Neural cell (in vitro differentiated cells): ENCODE results near the gene RNF212. TPM values are rescaled to one million over a fixed set of nuclear protein-coding genes. Genes with fewer than 3 reads are reported as not detected.

ENCODE experiments used
- H2AFZ ChIP-seq: fragments of 200-600, 300-800 bp; sonication (generic), shearing (Covaris generic); 2 replicates; pipeline ENCODE4 v1.6.0; 2014; ENCODE audit warnings: low read depth, mild to moderate bottlenecking, antibody characterized with exemption, low read length, moderate library complexity
- H3F3A ChIP-seq: fragments of 200-600 bp; shearing (Covaris generic); 2 replicates; pipeline ENCODE4 v1.6.1; 2016; ENCODE audit warnings: mild to moderate bottlenecking, moderate library complexity, mixed read lengths, antibody characterized with exemption, low read length; ENCODE audit not compliant: insufficient read depth, poor library complexity, severe bottlenecking
- H3K27ac ChIP-seq: fragments of 200-600, 300-800 bp; sonication (generic), shearing (Covaris generic); 2 replicates; pipeline ENCODE4 v1.5.1; 2014; ENCODE audit warnings: mild to moderate bottlenecking, low read length, moderate library complexity
- H3K27me3 ChIP-seq: fragments of 300-800, 200-600 bp; sonication (generic), shearing (Covaris generic); 2 replicates; pipeline ENCODE4 v1.6.0; 2014; ENCODE audit warnings: mild to moderate bottlenecking, low read depth, low read length, moderate library complexity; ENCODE audit not compliant: insufficient read depth
- H3K36me3 ChIP-seq: fragments of 300-800, 200-600 bp; sonication (generic), shearing (Covaris generic); 2 replicates; pipeline ENCODE4 v1.5.1; 2014; ENCODE audit warnings: mild to moderate bottlenecking, antibody characterized with exemption, low read length, moderate library complexity; ENCODE audit not compliant: insufficient read depth
- H3K4me2 ChIP-seq: fragments of 300-800, 200-600 bp; sonication (generic), shearing (Covaris generic); 2 replicates; pipeline ENCODE4 v1.6.0; 2014; ENCODE audit warnings: mild to moderate bottlenecking, low read length
- H3K4me3 ChIP-seq: fragments of 300-800, 200-600 bp; sonication (generic), shearing (Covaris generic); 2 replicates; pipeline ENCODE4 v1.5.1; 2014; ENCODE audit warnings: mild to moderate bottlenecking, low read length, moderate library complexity
- H3K79me2 ChIP-seq: fragments of 200-600 bp; shearing (Covaris generic); replicated peaks from 2 replicates; pipeline ENCODE4 v1.6.0; 2014; ENCODE audit warnings: mild to moderate bottlenecking, low read length, moderate library complexity; ENCODE audit not compliant: insufficient read depth
- H3K9ac ChIP-seq: fragments of 300-800, 200-600 bp; sonication (generic), shearing (Covaris generic); 2 replicates; pipeline ENCODE4 v1.6.1; 2016; ENCODE audit warnings: mild to moderate bottlenecking, low read length, mixed read lengths
- H3K9me2 ChIP-seq: fragments of 200-600 bp; shearing (Covaris generic); 2 replicates; pipeline ENCODE4 v1.6.1; 2016; ENCODE audit warnings: mild to moderate bottlenecking, low read length, mixed read lengths; ENCODE audit not compliant: insufficient read depth
- H3K9me3 ChIP-seq: fragments of 200-600, 300-800 bp; sonication (generic), shearing (Covaris generic); 2 replicates; pipeline ENCODE4 v1.6.1; 2016; ENCODE audit warnings: mild to moderate bottlenecking, mixed run types, low read length, moderate library complexity, mixed read lengths
- H4K20me1 ChIP-seq: fragments of 200-600 bp; shearing (Covaris generic); 2 replicates; pipeline ENCODE4 v1.6.1; 2016; ENCODE audit warnings: mild to moderate bottlenecking, mixed run types; ENCODE audit not compliant: insufficient read depth
- CTCF ChIP-seq: fragments of 450-650 bp; IDR thresholded peaks from 2 replicates; pipeline ENCODE4 v1.5.1; 2014; ENCODE audit warnings: antibody characterized with exemption, mild to moderate bottlenecking, moderate library complexity; ENCODE audit not compliant: poor library complexity, severe bottlenecking
- EP300 ChIP-seq: fragments of 450-650 bp; conservative IDR thresholded peaks from 2 replicates; pipeline ENCODE4 v1.6.1; 2014; ENCODE audit warnings: antibody characterized with exemption, mild to moderate bottlenecking, moderate library complexity; ENCODE audit not compliant: poor library complexity, severe bottlenecking
- EZH2 ChIP-seq: fragments of 200-600, 300-800 bp; shearing (Covaris generic), sonication (generic); IDR thresholded peaks from 2 replicates; pipeline ENCODE4 v1.6.1; 2014; ENCODE audit warnings: antibody characterized with exemption, low read length, borderline replicate concordance, mild to moderate bottlenecking; ENCODE audit not compliant: insufficient read depth, poor library complexity, severe bottlenecking
- MXI1 ChIP-seq: fragments of 450-650 bp; conservative IDR thresholded peaks from 2 replicates; pipeline ENCODE4 v1.6.1; 2014; ENCODE audit warnings: antibody characterized with exemption, mild to moderate bottlenecking; ENCODE audit not compliant: poor library complexity, severe bottlenecking
- POLR2AphosphoS5 ChIP-seq: IDR thresholded peaks from 2 replicates; pipeline ENCODE4 v1.6.1; 2012
- RAD21 ChIP-seq: fragments of 450-650 bp; conservative IDR thresholded peaks from 2 replicates; pipeline ENCODE4 v1.6.1; 2014; ENCODE audit warnings: antibody characterized with exemption, mild to moderate bottlenecking, moderate library complexity
- REST ChIP-seq: IDR thresholded peaks from 2 replicates; pipeline ENCODE4 v1.6.1; 2012; ENCODE audit warnings: borderline replicate concordance
- SMC3 ChIP-seq: fragments of 450-650 bp; conservative IDR thresholded peaks from 2 replicates; pipeline ENCODE4 v1.6.1; 2014; ENCODE audit warnings: antibody characterized with exemption, mild to moderate bottlenecking, moderate library complexity; ENCODE audit not compliant: poor library complexity
- TAF1 ChIP-seq: IDR thresholded peaks from 2 replicates; pipeline ENCODE4 v1.6.1; 2012; ENCODE audit warnings: low read depth
- polyA plus RNA-seq: library from polyadenylated mRNA; depleted of rRNA; stranded (reverse); fragments of >200 nt; gene quantifications from 2 replicates; pipeline ENCODE4 v1.2.3, GENCODE V29; 2014

The RNF212 gene
- polyA plus RNA-seq, 1 donor from 2014 or later = 1.5 TPM

GRCh38 chr4:1060121-1060520 lies 53.2 kb downstream of the RNF212 start:
- no peaks in the 10 kb centered on the region for H3K9me2 ChIP-seq
- no peaks in the 10 kb centered on the region for H3K9me3 ChIP-seq
- H3K79me2 ChIP-seq = no peaks in the 10 kb centered on the region
- no peak overlapping the region for H3K4me3 ChIP-seq
- no peaks in the 10 kb centered on the region for H3K27me3 ChIP-seq
- H3K36me3 ChIP-seq = no peaks in the 10 kb centered on the region
- H3F3A ChIP-seq = no peaks in the 10 kb centered on the region
- no peak overlapping the region for H2AFZ ChIP-seq
- H3K4me2 ChIP-seq = no peak overlapping the region
- TF ChIP-seq MXI1 = no peak
- no peak for TF ChIP-seq EZH2
- no peak for TF ChIP-seq RAD21
- TF ChIP-seq CTCF = no peak
- no peak for TF ChIP-seq SMC3
- TF ChIP-seq EP300 = no peak
- TF ChIP-seq REST = no peak
- no peak for TF ChIP-seq POLR2AphosphoS5
- TF ChIP-seq TAF1 = no peak
- no peak overlapping the region for H3K27ac ChIP-seq
- no peak overlapping the region for H3K9ac ChIP-seq
- H4K20me1 ChIP-seq = no peaks in the 10 kb centered on the region

GRCh38 chr4:1058997-1059665 lies 54.2 kb downstream of the RNF212 start:
- Histone ChIP-seq H3K4me3 (no peak overlapping the region), H2AFZ (no peak overlapping the region), H3K27me3 (no peaks in the 10 kb centered on the region), H3K79me2 (no peaks in the 10 kb centered on the region), H3K36me3 (no peaks in the 10 kb centered on the region), H3K27ac (no peak overlapping the region), H3K9ac (no peak overlapping the region), H4K20me1 (no peaks in the 10 kb centered on the region), H3K9me2 (no peaks in the 10 kb centered on the region), H3K4me2 (no peak overlapping the region), H3K9me3 (no peaks in the 10 kb centered on the region), H3F3A (no peaks in the 10 kb centered on the region)
- TF ChIP-seq EP300 = no peak
- TF ChIP-seq REST = no peak
- TF ChIP-seq TAF1 = no peak
- TF ChIP-seq POLR2AphosphoS5 = no peak
- TF ChIP-seq EZH2 = no peak
- no peak for TF ChIP-seq RAD21
- no peak for TF ChIP-seq MXI1
- no peak for TF ChIP-seq SMC3
- no peak for TF ChIP-seq CTCF
